ENCODE measurements around the gene RAPGEFL1.
A peak's percentile ranks its signal among the peaks of the same experiment; 100 is the strongest.
"Not testable (repeated sequence)": the region's sequence is repeated elsewhere in the genome, so short reads cannot be mapped to it uniquely, and the experiment has no call there.

The RAPGEFL1 gene

DNA sequence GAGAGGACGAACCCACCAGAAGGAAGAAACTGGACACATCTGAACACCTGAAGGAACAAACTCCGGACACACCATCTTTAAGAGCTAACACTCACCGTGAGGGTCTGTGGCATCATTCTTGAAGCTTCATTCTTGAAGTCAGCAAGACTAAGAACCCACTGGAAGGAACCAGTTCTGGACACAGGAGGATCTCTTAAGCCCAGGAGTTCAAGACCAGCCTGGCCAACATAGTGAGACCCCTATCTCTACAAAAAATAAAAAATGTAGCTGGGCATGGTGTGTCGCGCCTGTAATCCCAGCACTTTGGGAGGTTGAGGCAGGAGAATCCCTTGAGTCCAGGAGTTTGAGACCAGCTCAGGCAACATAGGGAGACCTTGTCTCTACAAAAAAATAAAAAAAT lies 21.3 kb downstream of the RAPGEFL1 start:
- TF ChIP-seq CTCF (IDR thresholded peaks at IDR 0.05; ENCODE audit: low read depth, low read length), result no peak
- no peak for DNase-seq (ENCODE audit: low read depth in 2 of 2)

DNA sequence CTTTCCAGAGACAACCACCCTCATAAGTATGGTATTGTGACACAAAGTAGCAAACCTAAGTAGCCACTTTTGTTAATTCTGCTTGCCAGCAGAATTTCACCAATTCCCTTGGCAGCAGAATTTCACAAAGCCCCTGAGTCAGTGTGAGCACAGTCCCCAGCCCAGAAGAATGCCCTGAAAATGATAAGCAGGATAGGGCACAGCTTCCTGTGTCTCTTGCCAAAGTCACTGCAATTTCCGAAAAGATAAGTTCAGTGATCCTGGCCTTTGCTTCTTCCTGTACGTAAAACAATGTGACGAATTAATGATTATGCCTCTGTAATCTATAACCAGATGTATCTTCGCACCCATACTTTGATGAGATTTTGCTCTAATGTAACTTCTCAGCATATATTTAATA lies 25.9 kb downstream of the RAPGEFL1 start:
- peak; percentile 19 to 62 for DNase-seq (ENCODE audit: low read depth in 2 of 2)
- no peak for TF ChIP-seq CTCF (IDR thresholded peaks at IDR 0.05; ENCODE audit: low read depth, low read length)
- no peak overlapping the region for H3K4me3 ChIP-seq (replicated peaks in 1 of 2; ENCODE audit: low read depth in 2 of 2, low read length in 2 of 2)

More for the DNA sequence above, 21.3 kb downstream of the RAPGEFL1 start:
- no peak overlapping the region for H3K4me3 ChIP-seq (replicated peaks in 1 of 2; ENCODE audit: low read depth in 2 of 2, low read length in 2 of 2)

DNA sequence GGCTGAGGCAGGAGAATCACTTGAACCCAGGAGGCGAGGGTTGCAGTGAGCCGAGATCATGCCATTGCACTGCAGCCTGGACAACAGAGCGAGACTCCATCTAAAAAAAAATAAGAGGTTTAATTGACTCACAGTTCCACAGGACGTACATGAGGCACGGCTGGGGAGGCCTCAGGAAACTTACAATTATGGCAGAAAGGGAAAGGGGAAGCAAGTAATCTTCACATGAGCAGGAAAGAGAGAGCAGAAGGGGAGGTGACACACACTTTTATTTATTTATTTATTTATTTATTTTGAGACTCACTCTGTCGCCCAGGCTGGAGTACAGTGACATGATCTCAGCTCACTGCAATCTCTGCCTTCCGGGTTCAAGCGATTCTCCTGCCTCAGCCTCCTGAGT lies 28.9 kb downstream of the RAPGEFL1 start:
- H3K4me3 ChIP-seq (replicated peaks in 1 of 2; ENCODE audit: low read depth in 2 of 2, low read length in 2 of 2); DNase-seq (ENCODE audit: low read depth in 2 of 2): not testable (repeated sequence)

GRCh38 chr17:40209404-40210093 lies 32.3 kb downstream of the RAPGEFL1 start:
- no peak for TF ChIP-seq CTCF (IDR thresholded peaks at IDR 0.05; ENCODE audit: low read depth, low read length)
- H3K4me3 ChIP-seq (replicated peaks in 1 of 2; ENCODE audit: low read depth in 2 of 2, low read length in 2 of 2), result no peak overlapping the region
- DNase-seq (ENCODE audit: low read depth in 2 of 2), result peak in 1 of 2 donors; percentile 17

DNA sequence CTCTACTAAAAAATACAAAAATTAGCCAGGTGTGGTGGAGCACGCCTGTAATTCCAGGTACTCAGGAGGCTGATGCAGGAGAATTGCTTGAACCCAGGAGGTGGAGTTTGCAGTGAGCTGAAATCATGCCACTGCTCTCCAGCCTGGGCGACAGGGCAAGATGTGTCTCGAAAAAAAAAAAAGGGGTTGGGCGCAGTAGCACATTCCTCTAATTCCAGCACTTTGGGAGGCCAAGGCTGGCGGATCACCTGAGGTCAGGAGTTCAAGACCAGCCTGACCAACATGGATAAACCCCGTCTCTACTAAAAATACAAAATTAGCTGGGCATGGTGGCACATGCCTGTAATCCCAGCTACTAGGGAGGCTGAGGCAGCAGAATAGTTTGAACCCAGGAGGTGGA lies 36.6 kb downstream of the RAPGEFL1 start:
- not testable (repeated sequence) for H3K4me3 ChIP-seq (replicated peaks in 1 of 2; ENCODE audit: low read depth in 2 of 2, low read length in 2 of 2); DNase-seq (ENCODE audit: low read depth in 2 of 2)

GRCh38 chr17:40218006-40218739 lies 40.9 kb downstream of the RAPGEFL1 start:
- H3K4me3 ChIP-seq (replicated peaks in 1 of 2; ENCODE audit: low read depth in 2 of 2, low read length in 2 of 2), result no peak overlapping the region
- DNase-seq (ENCODE audit: low read depth in 2 of 2), result peak in 1 of 2 donors; percentile 6
- TF ChIP-seq CTCF (IDR thresholded peaks at IDR 0.05; ENCODE audit: low read depth, low read length), result no peak

DNA sequence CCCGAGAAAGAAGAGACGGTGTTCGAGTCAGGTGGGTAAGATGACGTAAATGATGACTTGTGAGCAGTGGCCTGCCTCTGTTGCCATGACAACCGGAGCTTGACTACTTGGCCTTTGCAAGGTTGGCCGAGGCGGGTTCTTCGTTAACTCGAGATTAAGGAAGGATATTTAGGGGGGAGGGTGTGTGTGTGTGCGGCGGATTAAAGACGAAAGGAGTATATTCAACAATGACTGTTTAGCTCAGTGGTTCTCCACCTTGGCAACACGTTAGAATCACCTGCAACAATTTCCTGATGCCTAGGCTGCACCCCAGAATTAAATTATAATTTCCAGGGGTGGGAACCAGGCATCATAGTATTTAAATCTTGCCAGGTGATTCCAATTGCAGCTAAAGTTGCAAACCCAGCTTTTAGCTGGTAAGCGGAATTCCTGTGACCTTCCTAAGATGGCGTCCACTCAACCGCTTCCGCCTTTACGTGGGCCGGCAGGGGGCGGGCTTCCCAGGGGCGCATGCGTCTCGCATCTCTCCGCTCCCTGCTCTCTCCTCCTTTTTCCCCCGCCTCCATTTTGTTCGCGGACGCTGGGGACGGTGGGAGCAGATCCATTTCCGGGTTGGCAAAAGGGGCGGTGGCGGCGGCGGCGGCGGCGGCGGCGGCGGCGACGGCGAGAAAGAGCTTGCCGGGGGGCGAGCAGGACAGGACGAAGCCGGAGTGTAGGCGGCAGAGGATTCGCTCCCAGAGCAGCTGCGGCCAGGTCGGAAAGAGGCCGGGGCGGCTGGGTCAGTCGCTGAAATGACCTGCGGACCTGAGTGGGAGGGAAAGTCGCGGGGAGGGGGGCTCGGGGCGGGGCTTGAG lies 41.7 kb downstream of the RAPGEFL1 start, which contains the start of gene WIPF2:
Gene WIPF2, plus strand, starts transcription at position 565 of the 854 bp plus-strand sequence. CDS start 37,156 bp downstream, outside the sequence.
- peak; percentile 76 for TF ChIP-seq CTCF (IDR thresholded peaks at IDR 0.05; ENCODE audit: low read depth, low read length)

More for the DNA sequence above, 41.7 kb downstream of the RAPGEFL1 start, which contains the start of gene WIPF2:
- peak; percentile 97 to 98 for DNase-seq (ENCODE audit: low read depth in 2 of 2)
- peak within 1 kb of the TSS; percentile 70 to 72 for H3K4me3 ChIP-seq (replicated peaks in 1 of 2; ENCODE audit: low read depth in 2 of 2, low read length in 2 of 2)
